DMS 273 (cell line): ENCODE data around the gene SOD2.
A peak's percentile ranks its signal among the peaks of the same experiment; 100 is the strongest.
"Not testable (repeated sequence)": the region's sequence is repeated elsewhere in the genome, so short reads cannot be mapped to it uniquely, and the experiment has no call there.

Experiments used
- DNase-seq: peaks from one replicate; lab custom pipeline; 2025; ENCODE audit not compliant: unreplicated experiment; lab: John Stamatoyannopoulos, UW

SOD2 gene

DNA sequence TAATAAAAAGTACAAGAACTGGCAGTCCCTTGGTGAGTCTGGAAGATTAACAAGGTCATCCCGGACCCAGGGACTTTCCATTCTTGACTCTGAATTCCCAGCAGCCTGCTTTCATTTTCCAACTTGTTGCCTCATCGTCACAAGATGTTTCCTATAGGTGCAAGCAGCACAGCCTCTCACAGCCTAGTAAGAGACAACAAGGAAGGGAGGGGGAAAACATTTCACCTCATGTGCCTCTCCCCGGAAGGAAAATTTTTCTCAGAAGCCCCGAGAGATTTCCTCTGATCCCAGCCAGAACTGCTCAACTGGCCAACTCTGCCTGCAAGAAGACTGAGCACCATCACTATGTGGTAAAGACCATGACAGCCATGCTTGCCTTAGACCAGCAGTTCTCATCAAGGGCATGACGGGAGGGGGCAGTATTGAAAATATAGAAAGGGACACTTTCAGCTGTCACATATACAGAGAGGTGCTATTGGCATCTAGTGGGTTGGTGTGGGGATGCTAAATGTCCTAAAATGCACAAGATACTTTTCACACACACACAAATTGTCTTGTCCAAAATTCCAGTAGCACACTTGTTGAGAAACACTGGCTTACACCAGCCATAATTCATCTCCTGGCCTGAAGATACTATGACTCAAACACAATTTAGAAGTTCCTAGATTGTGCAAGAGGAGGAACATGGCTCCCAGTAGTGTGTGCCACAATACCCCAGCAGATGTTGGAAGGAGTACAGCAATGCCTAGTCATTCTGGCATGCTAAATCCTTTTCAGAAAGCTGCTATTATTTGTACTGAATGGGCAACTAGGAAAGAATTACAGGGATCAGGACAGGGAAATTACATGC lies 23.4 kb upstream of the SOD2 start:
- peak; percentile 74 for DNase-seq

DNA sequence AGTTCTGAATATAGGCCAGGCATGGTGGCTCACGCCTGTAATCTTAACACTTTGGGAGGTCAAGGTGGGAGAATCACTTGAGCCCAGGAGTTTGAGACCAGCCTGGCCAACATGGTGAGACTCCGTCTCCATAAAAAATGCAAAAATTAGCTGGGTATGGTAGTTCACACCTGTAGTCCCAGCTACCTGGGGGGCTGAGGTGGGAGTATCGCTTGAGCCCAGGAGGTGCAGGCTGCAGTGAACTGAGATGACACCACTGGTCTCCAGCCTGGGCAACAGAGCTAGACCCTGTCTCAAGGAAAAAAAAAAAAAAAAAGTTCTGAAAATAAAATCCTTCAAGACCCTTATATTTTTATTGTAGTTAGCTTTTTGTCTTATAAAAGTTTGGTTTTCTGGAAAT lies 22.6 kb upstream of the SOD2 start:
- no peak for DNase-seq

DNA sequence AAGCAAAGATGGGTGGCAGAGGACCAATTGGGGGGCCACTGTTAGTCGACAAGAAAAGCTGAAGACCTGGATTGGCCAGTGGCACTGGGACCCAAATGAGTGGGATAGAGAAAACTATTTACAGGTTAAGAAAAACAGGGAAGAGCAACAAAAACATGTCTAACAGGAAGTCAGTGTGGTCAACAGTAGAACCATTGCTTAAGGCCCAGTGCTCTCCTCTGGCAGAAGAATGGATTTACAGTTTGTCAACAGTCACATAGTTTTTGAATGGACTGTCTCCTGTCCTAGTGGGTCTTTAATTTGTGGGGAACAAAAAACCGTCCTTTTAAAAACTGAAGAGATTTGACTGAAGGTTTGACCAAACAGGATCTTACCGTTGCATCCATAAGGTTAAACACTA lies 22.1 kb upstream of the SOD2 start:
- no peak for DNase-seq

DNA sequence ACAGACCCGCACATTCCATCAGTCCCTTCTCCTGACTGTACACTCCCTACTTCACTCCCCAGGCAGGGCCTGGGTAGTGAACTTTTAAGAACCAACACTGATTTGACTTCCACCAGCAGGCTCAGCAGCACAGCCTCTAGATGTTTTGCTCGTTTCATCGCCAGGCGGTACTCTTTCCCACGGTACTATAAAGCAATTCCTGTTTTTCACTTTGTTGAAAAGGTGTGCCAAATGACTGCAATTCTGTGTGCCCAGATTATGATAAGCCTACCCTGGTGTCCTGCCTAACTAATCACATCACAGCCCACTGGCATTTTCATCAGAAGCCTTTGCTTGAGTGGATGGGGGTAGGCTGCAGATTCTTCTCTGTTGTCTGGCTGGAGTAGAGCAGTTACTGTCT lies 21.4 kb upstream of the SOD2 start:
- no peak for DNase-seq

DNA sequence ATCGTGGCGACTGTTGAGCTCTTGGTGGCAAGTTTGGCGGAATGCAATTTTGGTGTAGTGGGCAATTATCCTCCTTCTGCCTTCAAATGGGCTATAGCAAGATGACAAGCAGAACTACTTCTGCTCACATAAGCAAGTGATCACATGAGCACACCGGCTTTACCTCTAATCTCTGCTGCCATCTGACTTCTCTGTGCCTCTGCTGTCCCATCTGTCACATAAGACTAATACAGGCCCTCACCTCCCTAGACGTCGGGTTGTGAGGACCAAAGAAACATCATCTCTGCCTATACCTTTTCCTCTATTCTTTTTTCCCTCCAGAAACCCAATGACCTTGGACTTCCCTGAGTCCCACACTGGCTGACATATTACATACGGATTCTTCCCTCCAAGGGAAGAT lies 20.9 kb upstream of the SOD2 start:
- peak; percentile 17 for DNase-seq

DNA sequence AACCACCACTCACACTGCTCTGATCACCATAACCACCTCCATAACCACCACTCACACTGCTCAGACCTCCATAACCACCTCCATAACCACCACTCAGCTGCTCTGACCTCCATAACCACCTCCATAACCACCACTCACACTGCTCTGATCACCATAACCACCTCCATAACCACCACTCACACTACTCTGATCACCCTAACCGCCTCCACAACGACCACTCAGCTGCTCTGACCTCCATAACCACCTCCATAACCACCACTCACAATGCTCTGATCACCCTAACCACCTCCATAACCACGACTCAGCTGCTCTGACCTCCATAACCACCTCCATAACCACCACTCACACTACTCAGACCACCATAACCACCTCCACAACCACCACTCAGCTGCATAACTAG lies 19.3 kb upstream of the SOD2 start:
- DNase-seq, result not testable (repeated sequence)

DNA sequence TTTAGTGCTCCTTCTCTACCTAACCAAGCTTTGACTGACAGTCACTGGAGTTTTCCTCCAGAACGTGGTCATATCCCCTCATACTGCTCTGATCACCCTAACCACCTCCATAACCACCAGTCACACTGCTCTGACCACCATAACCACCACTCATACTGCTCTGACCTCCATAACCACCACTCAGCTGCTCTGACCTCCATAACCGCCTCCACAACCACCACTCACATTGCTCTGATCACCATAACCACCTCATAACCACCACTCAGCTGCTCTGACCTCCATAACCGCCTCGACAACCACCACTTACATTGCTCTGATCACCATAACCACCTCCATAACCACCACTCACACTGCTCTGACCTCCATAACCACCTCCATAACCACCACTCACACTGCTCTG lies 17.6 kb upstream of the SOD2 start:
- DNase-seq, result not testable (repeated sequence)

DNA sequence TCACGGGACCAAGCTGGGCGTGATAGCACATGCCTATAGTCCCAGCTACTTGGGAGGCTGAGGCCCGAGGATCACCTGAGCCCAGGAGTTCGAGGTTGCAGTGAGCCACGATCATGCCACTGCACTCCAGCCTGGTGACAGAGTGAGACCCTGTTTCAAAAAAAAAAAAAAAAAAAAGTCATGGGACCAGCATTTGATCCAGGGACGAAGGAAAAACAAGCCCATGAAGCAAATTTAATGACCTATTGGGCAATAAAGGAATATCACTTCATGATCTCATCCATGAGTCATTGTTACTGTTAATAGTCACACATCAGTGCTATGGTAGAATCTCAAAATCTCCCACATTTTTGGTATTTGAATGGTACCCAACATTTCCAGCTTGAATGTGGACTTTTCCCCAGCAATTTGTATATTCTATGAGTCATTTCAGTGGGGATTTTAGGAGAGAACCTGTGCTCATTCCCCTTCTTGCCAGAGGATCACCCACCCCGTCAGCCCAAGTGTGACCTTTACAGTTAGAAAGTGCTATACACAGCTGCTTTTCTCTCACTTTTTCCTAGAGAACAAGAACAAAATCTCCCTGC lies 8.5 kb upstream of the SOD2 start:
- no peak for DNase-seq

DNA sequence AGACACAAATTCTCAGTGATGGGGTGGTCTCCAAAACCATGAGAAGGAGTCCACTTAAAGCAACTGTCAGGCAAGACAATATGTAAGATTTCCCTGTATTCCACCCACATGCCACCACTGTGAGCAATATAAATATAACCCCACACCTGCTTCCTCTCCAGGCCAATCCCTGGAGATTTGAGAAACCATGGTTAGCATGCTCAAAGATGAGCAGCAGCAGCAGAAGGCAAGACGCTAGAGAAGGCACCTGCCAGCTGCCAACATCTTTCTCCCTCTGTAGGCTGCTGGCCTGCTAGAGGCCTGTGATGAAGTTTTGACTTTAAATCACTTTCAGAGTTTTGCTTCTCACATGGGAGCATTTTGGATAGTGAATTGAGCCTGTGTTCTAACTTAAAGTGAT lies 7.9 kb upstream of the SOD2 start:
- DNase-seq, result peak; percentile 67

DNA sequence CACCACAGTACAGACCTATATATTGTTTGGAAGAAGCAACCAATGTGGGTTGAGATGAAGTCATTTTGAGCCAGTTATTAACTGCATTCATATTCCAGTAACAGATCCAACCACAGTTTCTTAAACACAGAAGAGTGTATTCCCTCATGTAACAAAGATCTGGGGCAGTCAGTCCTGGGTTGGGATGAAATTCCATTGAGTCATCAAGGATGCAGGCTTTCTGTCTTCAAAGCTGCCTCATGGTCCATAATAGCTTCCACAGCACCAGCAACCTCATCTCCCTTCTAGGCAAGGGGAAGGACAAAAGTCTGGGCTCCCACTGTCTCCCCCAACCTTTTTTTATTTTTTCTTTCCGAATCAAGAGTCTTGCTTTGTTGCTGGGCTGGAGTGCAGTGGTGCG lies 2.9 kb upstream of the SOD2 start:
- DNase-seq, result no peak

DNA sequence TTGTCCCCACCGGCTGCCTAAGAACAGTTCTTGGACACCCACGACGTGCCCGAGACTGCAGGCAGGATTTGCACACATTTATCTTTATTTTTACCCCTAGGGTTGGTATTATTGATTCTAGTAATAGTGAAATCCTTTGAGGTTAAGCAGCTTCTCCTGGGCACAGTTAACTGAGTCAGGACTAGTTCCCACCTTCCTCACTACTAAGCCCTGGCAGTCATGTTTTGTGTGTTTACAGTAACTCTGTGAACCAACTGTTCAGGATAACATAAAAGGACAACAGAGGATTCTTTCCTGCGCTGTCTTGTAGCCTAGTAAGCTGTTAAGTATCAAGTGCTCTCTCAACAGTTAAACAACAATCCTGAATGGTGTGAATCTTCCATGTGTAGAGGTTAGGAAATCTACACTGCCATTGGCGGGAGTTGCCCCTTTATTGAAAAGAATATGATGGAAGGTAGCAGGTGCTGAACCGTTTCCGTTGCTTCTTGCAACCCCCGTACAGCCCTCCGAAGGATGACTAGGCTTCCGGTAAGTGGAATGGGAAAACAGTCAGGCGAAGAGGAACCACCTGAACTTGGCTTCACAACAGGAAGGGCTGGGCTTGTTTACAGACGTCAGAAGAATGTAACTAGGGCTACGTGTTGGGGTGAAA lies 979 bp upstream of the SOD2 start:
- DNase-seq, result no peak

DNA sequence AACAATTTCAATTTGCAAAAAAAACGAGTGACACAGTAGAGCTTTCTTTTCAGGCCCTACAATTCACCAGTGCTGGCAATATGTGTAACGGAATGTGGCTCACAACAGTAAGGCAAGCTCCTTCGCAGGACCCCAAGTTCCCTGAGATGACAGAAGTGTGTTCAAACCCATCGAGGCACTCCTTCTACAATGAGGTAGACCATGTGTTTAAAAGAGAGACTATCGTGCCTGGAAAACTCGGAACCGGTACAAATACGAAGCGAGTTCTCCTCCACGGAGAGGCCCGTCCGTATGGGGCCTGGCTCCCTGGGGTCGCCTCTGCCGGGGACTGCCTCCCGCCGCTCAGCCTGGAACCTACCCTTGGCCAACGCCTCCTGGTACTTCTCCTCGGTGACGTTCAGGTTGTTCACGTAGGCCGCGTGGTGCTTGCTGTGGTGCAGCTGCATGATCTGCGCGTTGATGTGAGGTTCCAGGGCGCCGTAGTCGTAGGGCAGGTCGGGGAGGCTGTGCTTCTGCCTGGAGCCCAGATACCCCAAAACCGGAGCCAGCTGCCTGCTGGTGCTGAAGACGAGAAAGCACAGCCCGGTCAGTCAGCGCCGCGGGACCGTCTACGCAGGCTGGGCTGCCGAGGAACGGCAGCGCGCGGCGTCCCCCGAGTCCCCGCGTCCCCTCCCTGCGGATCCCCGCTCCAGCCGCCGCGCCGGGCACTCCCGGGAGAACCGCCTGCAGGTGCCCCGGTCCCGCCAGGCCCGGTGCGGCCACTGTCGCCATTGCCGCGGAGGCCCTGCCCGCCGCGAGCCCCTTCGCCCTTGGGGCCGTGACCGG lies 526 bp downstream of the SOD2 start:
- DNase-seq, result peak; percentile 73

DNA sequence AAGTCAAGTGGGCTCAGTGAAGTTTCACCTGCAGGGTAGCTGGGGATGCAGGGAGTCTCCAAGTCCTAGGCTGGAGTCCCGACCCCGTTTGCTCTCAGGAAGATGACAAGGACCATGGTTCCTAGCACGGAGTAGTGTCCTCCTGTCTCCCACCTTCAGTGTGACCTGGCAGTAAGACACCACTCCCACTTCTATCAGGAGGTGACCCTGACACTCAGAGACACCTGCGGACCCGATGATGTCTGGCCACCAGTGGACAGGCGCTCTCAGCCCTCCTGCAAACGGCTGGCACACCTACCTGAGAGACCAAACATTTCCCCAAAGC lies 1.1 kb downstream of the SOD2 start:
- peak; percentile 33 for DNase-seq

DNA sequence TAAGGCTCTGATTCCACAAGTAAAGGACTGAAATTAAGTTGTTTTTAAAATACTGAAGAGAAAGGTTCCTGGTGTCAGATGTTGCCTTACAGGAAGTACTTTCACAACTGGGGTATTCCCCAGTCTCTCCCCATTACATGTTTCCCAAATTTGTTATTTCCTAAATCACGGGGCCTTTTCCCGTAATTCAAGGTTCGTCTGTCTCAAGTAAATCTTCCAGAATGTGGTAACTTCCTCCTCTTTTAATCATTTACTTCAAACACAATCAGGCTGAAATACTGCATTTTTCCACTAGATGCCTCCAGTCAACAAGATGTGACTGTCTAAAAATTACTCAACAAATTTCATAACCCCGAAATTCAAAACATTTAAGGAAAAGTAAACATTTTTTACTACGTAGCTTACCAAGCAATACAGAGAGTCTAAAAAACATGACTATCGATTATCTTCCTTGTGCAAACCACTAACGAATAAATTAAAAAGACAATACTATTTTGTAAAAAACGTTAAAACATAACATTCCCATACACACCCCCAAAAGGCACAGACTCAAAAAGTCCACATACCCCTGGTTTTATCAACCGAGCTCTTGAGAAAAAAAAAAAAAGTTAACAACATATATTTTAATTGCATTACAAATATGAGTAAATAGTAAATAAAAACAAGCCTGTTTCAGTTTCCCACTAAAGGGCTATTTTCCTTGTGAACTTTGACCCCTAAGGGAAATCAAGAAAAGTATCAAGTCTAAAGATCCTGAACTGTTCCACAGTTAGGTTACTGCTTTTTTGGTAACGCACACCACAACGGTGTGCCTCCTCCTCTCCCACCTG lies 1.7 kb downstream of the SOD2 start:
- peak; percentile 72 for DNase-seq

DNA sequence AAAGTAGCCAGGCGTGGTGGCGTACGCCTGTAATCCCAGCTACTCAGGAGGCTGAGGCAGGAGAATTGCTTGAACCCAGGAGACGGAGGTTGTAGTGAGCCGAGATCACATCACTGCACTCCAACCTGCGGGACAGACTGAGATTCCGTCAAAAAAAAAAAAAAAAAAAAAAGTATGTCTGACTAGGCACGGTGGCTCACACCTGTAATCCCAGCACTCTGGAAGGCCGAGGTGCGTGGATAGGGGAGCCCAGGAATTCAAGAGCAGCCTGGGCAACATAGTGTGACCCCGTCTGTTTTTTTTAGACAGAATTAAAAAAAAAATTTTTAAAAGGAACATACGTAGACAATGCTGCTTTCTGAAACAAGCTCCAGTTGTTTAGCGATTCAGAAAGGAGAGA lies 2.9 kb downstream of the SOD2 start:
- not testable (repeated sequence) for DNase-seq

DNA sequence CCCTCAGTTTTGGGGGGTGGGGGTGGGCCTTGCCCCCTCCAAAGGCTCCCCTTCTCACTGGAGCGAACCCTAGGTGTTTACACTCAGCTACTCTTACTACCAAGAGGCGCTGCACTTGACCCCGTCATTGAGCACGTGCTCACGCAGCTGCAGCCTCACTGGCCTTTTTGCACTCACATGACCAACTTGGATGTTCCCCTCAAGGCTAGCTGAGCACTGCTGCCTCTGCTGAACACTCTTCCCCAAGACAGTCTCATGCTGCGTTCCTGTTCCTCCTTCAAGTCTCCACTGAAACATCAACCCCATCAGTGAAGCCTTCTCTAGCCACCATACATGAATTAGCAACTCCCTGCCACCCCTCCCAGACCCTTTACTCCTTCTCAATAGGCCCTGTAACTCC lies 4.0 kb downstream of the SOD2 start:
- no peak for DNase-seq

DNA sequence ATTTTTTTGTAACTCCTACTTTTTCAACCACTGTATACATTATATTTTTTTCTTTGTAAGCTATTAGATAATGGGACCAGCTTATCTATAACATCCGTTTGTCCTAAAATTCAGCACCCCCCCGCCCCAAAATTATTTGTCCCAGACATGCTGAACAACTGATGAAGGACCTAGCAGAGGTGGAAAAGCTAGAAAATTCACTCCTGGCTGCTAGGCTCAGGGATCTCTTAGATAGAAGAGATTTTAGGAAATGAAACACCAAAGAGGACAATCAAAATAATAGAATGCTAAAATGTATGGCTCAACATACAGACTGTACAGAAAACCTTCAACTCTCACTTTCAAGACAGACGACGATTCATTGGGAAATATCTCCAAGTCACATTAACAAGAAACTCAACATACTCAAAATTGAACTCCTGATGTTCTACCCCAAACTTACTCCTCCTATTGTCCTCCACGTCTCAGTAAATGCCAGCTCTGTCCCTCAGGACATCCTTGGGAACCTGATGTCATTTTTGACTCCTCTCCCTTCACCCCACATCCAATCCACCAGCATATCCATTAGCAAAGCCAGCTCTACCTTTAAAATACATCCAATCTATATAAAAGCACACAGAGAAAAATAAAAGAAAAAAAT lies 4.7 kb downstream of the SOD2 start:
- DNase-seq, result no peak

DNA sequence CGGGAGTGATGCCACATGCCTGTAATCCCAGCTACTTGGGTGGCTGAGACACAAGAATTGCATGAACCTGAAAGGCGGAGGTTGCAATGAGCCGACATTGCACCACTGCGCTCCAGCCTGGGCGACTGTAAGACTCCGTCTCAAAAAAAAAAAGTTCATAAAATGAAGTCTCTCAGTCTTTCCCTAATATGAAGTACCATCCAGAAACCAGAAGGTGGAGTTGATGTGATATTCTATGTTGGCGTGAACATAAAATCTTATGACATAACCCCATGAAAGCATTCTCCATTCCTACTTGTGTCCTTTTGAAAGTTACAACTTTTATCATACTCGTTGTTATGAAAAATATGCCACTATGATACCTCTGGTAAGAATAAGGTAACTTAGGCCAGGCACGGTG lies 5.7 kb downstream of the SOD2 start:
- DNase-seq, result no peak

DNA sequence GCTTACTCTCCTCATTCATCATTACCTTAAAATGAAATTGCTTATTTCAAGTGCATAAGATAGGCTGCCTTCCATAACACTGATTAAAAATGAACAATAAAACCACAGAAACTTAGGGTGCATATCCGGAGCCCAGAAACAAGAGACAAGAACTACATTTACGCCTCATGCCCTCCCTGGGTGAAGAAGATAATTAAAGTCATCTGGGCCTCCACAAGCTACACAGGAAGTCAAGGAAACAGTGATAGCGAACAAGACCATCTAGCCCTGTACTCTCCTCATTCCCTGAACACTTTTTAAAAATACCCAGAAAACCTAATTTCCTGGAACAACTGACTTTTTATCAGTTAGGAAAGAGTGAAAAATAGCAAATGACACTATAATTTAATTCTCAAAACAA lies 6.3 kb downstream of the SOD2 start:
- DNase-seq, result no peak

DNA sequence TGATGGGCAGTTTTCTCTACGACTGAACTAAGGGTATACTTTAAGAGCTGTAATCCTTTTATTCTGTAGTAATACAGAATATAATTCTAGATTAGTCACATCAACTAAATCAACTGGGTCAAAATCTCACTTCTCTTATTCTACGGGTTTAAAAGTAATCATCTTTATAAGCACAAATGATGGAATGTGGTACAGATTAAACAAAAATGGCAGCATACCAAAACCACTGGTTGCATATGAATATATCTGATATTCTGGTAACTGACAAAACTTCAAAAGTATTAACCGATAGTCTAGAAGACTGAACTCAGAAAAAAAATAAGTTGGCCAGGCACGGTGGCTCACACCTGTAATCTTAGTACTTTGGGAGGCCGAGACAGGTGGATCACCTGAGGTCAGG lies 7.0 kb downstream of the SOD2 start:
- no peak for DNase-seq

DNA sequence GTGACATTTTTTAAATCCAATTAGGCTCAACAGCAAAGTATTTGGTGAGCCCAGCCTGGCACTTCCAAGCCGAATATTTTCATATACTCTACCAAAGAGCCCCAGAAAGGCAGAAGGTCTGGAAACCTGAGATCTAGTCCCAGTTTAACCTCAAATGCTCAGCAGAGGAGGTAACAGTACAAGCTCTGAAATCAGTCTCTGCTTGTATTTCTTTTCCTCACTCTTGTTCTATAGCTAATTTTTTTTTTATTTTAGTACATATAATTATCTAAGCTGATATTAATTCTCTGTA lies 9.1 kb downstream of the SOD2 start:
- no peak for DNase-seq
